Activated naive CD4-positive, alpha-beta T cell treated with anti-CD3 and anti-CD28 coated beads, Interleukin-2, amount 50 U/mL, for 72 hours (primary cell): Measurements from ENCODE around the gene KIF26B. TPM values are rescaled to one million over a fixed set of nuclear protein-coding genes. Genes with fewer than 3 reads are reported as not detected.
"Not testable (repeated sequence)": the region's sequence is repeated elsewhere in the genome, so short reads cannot be mapped to it uniquely, and the experiment has no call there.

Experiments used
- ATAC-seq, 2 donors: fragments of 150-1000 bp; cut with Tn5 transposase; 2 replicates each; pipeline ENCODE4 v1.10.0; 2021; ENCODE audit warnings: mild to moderate bottlenecking in 2 of 2, moderate library complexity in 2 of 2
- DNase-seq, 2 donors: peaks; one replicate each; pipeline ENCODE4 v3.0.0; 2021 to 2022; ENCODE audit warnings: low spot score in 2 of 2
- H3K27ac Mint-ChIP-seq, 2 donors: one replicate each; pipeline ENCODE4 v1.8.0; 2022; ENCODE audit warnings: mild to moderate bottlenecking in 2 of 2, mixed read lengths in 2 of 2
- H3K36me3 Mint-ChIP-seq, 2 donors: one replicate each; pipeline ENCODE4 v1.8.0; 2022; ENCODE audit warnings: mixed read lengths in 2 of 2
- H3K9me3 Mint-ChIP-seq, 2 donors: one replicate each; pipeline ENCODE4 v1.8.0; 2022; ENCODE audit warnings: mixed read lengths in 2 of 2
- total RNA-seq, 2 donors: library from RNA; stranded (reverse); gene quantifications; one replicate each; pipeline ENCODE4 v1.2.3, GENCODE V29; 2022

The KIF26B gene
- total RNA-seq, 2 donors from 2014 or later = 0.16 to 0.25 TPM

GRCh38 chr1:245651093-245651492, 496.3 kb downstream of the KIF26B start:
- no peak for DNase-seq
- no peak for ATAC-seq
- Mint-ChIP-seq H3K9me3 (peaks cover 0 to 2% of the 10 kb centered on the region in 2 donors), H3K27ac (no peak overlapping the region), H3K36me3 (no peaks in the 10 kb centered on the region)

- H3K9me3 Mint-ChIP-seq = no peaks in the 10 kb centered on the region
- H3K36me3 Mint-ChIP-seq = no peaks in the 10 kb centered on the region
- DNase-seq = no peak
- ATAC-seq = no peak
- no peak overlapping the region for H3K27ac Mint-ChIP-seq
These were observed 497.3 kb downstream of the KIF26B start for GRCh38 chr1:245652116-245652515.

GRCh38 chr1:245652660-245653427, 498.1 kb downstream of the KIF26B start:
- no peak for ATAC-seq
- Mint-ChIP-seq H3K27ac (no peak overlapping the region), H3K36me3 (no peaks in the 10 kb centered on the region), H3K9me3 (no peaks in the 10 kb centered on the region)
- no peak for DNase-seq

GRCh38 chr1:245654460-245655050, 499.8 kb downstream of the KIF26B start:
- DNase-seq = no peak
- no peak for ATAC-seq
- Mint-ChIP-seq H3K9me3 (no peaks in the 10 kb centered on the region), H3K36me3 (no peaks in the 10 kb centered on the region), H3K27ac (no peak overlapping the region)

GRCh38 chr1:245656189-245656717, 501.5 kb downstream of the KIF26B start:
- H3K27ac Mint-ChIP-seq = no peak overlapping the region
- no peak for DNase-seq
- peak in 1 of 2 donors; percentile 35 for ATAC-seq

GRCh38 chr1:245657371-245657770, 502.6 kb downstream of the KIF26B start:
- no peaks in the 10 kb centered on the region for H3K9me3 Mint-ChIP-seq
- DNase-seq (no peak), ATAC-seq (no peak)
- no peaks in the 10 kb centered on the region for H3K36me3 Mint-ChIP-seq
- H3K27ac Mint-ChIP-seq = no peak overlapping the region

More at GRCh38 chr1:245656189-245656717, 501.5 kb downstream of the KIF26B start:
- no peaks in the 10 kb centered on the region for H3K36me3 Mint-ChIP-seq
- H3K9me3 Mint-ChIP-seq = no peaks in the 10 kb centered on the region

GRCh38 chr1:245663373-245663772, 508.6 kb downstream of the KIF26B start:
- ATAC-seq = no peak
- H3K27ac Mint-ChIP-seq = no peak overlapping the region
- H3K36me3 Mint-ChIP-seq = no peaks in the 10 kb centered on the region
- no peaks in the 10 kb centered on the region for H3K9me3 Mint-ChIP-seq
- DNase-seq = no peak

- ATAC-seq = no peak
- Mint-ChIP-seq H3K27ac (no peak overlapping the region), H3K9me3 (no peaks in the 10 kb centered on the region), H3K36me3 (no peaks in the 10 kb centered on the region)
- DNase-seq = no peak
These were observed 509.1 kb downstream of the KIF26B start for GRCh38 chr1:245663841-245664240.

GRCh38 chr1:245666412-245666811, 511.6 kb downstream of the KIF26B start:
- no peaks in the 10 kb centered on the region for H3K36me3 Mint-ChIP-seq
- H3K9me3 Mint-ChIP-seq = no peaks in the 10 kb centered on the region
- DNase-seq = no peak
- no peak for ATAC-seq
- H3K27ac Mint-ChIP-seq = no peak overlapping the region

GRCh38 chr1:245671349-245671748, 516.6 kb downstream of the KIF26B start:
- Mint-ChIP-seq H3K27ac (no peak overlapping the region), H3K9me3 (no peaks in the 10 kb centered on the region), H3K36me3 (no peaks in the 10 kb centered on the region)
- no peak for ATAC-seq
- DNase-seq = no peak

GRCh38 chr1:245671966-245672767, 517.4 kb downstream of the KIF26B start:
- H3K36me3 Mint-ChIP-seq = no peaks in the 10 kb centered on the region

GRCh38 chr1:245672836-245673656, 518.3 kb downstream of the KIF26B start:
- not testable (repeated sequence) for H3K9me3 Mint-ChIP-seq, ATAC-seq, H3K27ac Mint-ChIP-seq, H3K36me3 Mint-ChIP-seq, DNase-seq

More at GRCh38 chr1:245671966-245672767, 517.4 kb downstream of the KIF26B start:
- Mint-ChIP-seq H3K27ac (no peak overlapping the region), H3K9me3 (no peaks in the 10 kb centered on the region)
- DNase-seq (no peak), ATAC-seq (no peak)

GRCh38 chr1:245673881-245674414, 519.2 kb downstream of the KIF26B start:
- H3K27ac Mint-ChIP-seq = no peak overlapping the region
- ATAC-seq (no peak), DNase-seq (no peak)
- no peaks in the 10 kb centered on the region for H3K9me3 Mint-ChIP-seq
- H3K36me3 Mint-ChIP-seq = no peaks in the 10 kb centered on the region

- Mint-ChIP-seq H3K9me3 (no peaks in the 10 kb centered on the region), H3K27ac (peak overlapping the region in 1 of 2 donors; percentile 29), H3K36me3 (no peaks in the 10 kb centered on the region)
- ATAC-seq = no peak
- DNase-seq = no peak
These were observed 522.9 kb downstream of the KIF26B start for GRCh38 chr1:245677461-245678240.

- H3K36me3 Mint-ChIP-seq = no peaks in the 10 kb centered on the region
- ATAC-seq (no peak), DNase-seq (no peak)
- no peak overlapping the region for H3K27ac Mint-ChIP-seq
- no peaks in the 10 kb centered on the region for H3K9me3 Mint-ChIP-seq
These were observed 524.2 kb downstream of the KIF26B start for GRCh38 chr1:245678860-245679411.
